Tibial artery (tissue), 4 donors: ENCODE data around the gene ASRGL1.
A peak's percentile ranks its signal among the peaks of the same experiment; 100 is the strongest.

Experiments used
- DNase-seq, 2 donors: peaks; one replicate each; pipeline ENCODE4 v3.0.0-alpha.2; 2019
- H3K27ac ChIP-seq, 2 donors: fragments of 200-600 bp; sonication (generic) in 1 of 2; 1 replicate in 1 of 2; 2 replicates in 1 of 2; pipeline ENCODE4 v1.5.1; 2018 to 2019; ENCODE audit warnings: mild to moderate bottlenecking in 1 of 2
- H3K27me3 ChIP-seq, 2 donors: fragments of 200-600 bp; sonication (generic) in 1 of 2; one replicate each; pipeline versions ENCODE4 v1.5.1 to v1.6.0; 2016 to 2019
- H3K36me3 ChIP-seq, 3 donors: fragments of 200-600 bp; sonication (generic) in 2 of 3; one replicate each; pipeline ENCODE4 v1.5.1; 2016 to 2019; ENCODE audit warnings: mild to moderate bottlenecking in 2 of 3
- H3K4me1 ChIP-seq, 4 donors: fragments of 200-600 bp; sonication (generic) in 2 of 4; 1 replicate in 3 of 4; 2 replicates in 1 of 4; pipeline ENCODE4 v1.5.1; 2016 to 2019
- H3K4me3 ChIP-seq, 2 donors: fragments of 200-600 bp; sonication (generic) in 1 of 2; 1 replicate in 1 of 2; 2 replicates in 1 of 2; pipeline ENCODE4 v1.5.1; 2018 to 2019; ENCODE audit warnings: mild to moderate bottlenecking in 2 of 2
- H3K9me3 ChIP-seq, 3 donors: fragments of 200-600 bp; sonication (generic) in 1 of 3; one replicate each; pipeline ENCODE4 v1.5.1; 2016 to 2019
- intact Hi-C: fragments of 100-400 bp; cut with DNase I; formaldehyde crosslinking; loops from one replicate; pipeline ENCODE4 v1.15.0; 2023; ENCODE audit warnings: low total_unique reads
- TF ChIP-seq, protein P1 (sequence below), 2 experiments: fragments of 200-600 bp in 1 of 2; fragments of 450-650 bp in 1 of 2; IDR thresholded peaks; one replicate each; pipeline ENCODE4 v1.5.1; 2017 to 2019; ENCODE audit warnings: antibody characterized with exemption in 2 of 2, mild to moderate bottlenecking in 1 of 2, moderate library complexity in 1 of 2

Gene ASRGL1

DNA sequence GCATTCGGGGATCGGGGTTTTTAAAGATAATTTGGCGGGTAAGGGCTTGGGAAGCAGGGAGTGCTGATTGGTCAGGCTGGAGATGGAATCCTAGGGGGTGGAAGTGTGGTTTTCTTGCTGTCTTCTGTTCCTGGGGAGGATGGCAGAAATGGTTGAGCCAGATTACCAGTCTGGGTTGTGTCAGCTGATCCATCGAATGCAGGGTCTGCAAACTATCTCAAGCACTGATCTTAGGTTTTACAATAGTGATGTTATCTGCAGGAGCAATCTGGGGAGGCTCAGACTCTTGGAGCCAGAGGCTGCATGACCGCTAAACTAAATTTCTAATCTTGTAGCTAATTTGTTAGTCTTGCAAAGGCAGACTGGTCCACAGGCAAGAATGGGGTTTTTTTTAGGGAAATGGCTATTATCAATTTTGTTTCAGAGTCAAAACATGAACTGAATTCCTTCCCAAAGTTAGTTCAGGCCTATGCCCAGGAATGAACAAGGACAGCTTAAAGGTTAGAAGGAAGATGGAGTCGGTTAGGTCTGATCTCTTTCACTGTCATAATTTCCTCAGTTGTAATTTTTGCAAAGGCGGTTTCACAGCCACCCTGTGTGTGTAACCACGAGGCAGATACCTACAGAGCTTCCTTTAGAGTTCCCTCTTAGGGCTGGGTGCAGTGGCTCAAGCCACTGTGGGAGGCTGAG, 91.8 kb downstream of the ASRGL1 start:
- DNase-seq, result no peak
- Histone ChIP-seq H3K9me3 (no peaks in the 10 kb centered on the region), H3K27ac (no peak overlapping the region), H3K27me3 (no peaks in the 10 kb centered on the region), H3K4me3 (no peak overlapping the region), H3K4me1 (peaks cover 0 to 25% (median 11%) of the 10 kb centered on the region in 4 donors), H3K36me3 (no peaks in the 10 kb centered on the region)
- intact Hi-C loops, result loop anchor here (5.0 kb wide), 1 partner anchor 113 kb away; no protein-coding TSS in a partner anchor
- TF ChIP-seq, protein P1, sequence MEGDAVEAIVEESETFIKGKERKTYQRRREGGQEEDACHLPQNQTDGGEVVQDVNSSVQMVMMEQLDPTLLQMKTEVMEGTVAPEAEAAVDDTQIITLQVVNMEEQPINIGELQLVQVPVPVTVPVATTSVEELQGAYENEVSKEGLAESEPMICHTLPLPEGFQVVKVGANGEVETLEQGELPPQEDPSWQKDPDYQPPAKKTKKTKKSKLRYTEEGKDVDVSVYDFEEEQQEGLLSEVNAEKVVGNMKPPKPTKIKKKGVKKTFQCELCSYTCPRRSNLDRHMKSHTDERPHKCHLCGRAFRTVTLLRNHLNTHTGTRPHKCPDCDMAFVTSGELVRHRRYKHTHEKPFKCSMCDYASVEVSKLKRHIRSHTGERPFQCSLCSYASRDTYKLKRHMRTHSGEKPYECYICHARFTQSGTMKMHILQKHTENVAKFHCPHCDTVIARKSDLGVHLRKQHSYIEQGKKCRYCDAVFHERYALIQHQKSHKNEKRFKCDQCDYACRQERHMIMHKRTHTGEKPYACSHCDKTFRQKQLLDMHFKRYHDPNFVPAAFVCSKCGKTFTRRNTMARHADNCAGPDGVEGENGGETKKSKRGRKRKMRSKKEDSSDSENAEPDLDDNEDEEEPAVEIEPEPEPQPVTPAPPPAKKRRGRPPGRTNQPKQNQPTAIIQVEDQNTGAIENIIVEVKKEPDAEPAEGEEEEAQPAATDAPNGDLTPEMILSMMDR (IDR thresholded peaks at IDR 0.05), result no peak

DNA sequence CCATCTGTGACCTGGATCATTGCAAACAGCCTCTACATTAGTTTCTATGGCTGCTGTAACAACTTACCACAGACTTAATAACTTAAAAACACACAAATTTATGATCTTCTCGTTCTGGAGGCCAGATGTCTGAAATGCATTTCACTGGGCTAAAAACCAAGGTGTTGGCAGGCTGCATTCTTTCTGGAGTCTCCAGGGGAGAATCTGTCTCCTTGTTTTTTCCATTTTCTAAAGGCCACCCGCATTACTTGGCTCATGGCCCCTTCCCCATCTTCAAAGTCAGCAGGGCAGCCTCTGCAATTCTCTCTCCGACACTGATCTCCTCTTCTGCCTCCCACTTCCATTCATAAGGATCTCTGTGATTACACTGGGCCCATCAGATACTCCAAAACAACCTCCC, 93.2 kb downstream of the ASRGL1 start:
- intact Hi-C loops, result no loop called here
- Histone ChIP-seq H3K4me3 (no peak overlapping the region), H3K27ac (no peak overlapping the region), H3K36me3 (no peaks in the 10 kb centered on the region), H3K27me3 (no peaks in the 10 kb centered on the region), H3K4me1 (peaks cover 0 to 20% (median 4%) of the 10 kb centered on the region in 4 donors), H3K9me3 (no peaks in the 10 kb centered on the region)
- no peak for DNase-seq
- TF ChIP-seq, protein P1 (IDR thresholded peaks at IDR 0.05), result no peak

DNA sequence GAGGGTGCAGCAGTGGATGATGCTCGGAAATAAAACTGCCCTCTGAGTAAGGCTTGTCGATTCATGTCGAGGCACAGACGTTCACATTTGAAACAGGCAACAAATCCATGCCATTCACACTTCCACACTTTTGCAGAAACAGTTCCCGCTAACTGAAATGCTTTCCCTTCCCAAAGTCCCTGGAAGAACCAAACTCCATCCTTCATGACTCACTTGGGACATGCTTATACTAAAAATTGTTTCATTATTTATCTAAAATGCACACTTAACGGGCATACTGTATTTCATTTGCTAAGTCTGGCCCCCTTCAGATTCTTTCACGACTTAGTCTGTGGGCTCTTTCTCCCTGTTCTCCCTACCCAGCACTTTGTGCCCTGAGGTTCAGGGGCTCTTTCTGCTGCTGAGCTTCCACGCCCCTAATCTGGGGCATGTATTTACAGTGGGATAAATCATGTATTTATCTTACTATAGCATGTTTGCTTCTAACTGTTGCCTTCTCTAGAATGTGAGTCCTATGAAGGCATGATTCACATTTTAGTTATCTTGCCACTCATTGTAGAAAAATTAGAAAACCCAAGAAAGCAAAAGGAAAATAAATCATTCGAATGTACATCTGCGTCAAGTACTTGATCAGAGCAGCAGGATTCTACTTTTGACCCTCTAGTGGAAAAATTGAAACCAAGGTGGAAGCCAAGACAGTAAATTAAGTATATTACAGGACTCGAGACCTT, 94.1 kb downstream of the ASRGL1 start:
- H3K27ac ChIP-seq, result no peak overlapping the region
- H3K9me3 ChIP-seq, result no peaks in the 10 kb centered on the region
- H3K4me3 ChIP-seq, result no peak overlapping the region
- TF ChIP-seq, protein P1 (IDR thresholded peaks at IDR 0.05), result no peak
- no peaks in the 10 kb centered on the region for H3K27me3 ChIP-seq
- no peak for DNase-seq
- intact Hi-C loops, result no loop called here
- peaks cover 0 to 20% (median 6%) of the 10 kb centered on the region in 4 donors for H3K4me1 ChIP-seq
- H3K36me3 ChIP-seq, result no peaks in the 10 kb centered on the region

DNA sequence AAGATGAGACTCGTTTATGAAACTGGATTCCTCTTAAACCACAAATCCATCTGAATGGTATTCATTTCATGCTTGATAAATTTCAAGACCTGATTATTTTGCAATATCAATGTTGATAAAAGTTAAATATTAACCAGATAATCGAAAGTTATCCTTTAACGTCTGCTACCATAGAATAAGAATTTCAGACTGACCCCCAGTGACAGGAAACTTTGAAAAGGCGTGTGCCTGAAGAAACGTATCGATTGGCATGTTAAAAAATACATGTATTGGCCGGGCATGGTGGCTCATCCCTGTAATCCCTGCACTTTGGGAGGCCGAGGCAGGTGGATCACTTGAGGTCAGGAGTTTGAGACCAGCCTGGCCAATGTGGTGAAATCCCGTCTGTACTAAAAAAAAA, 95.4 kb downstream of the ASRGL1 start:
- H3K27me3 ChIP-seq, result no peaks in the 10 kb centered on the region
- DNase-seq, result no peak
- H3K4me3 ChIP-seq, result no peak overlapping the region
- intact Hi-C loops, result no loop called here
- TF ChIP-seq, protein P1 (IDR thresholded peaks at IDR 0.05), result no peak
- H3K27ac ChIP-seq, result no peak overlapping the region
- no peaks in the 10 kb centered on the region for H3K9me3 ChIP-seq
- H3K4me1 ChIP-seq, result peaks cover 0 to 20% (median 6%) of the 10 kb centered on the region in 4 donors
- H3K36me3 ChIP-seq, result no peaks in the 10 kb centered on the region

DNA sequence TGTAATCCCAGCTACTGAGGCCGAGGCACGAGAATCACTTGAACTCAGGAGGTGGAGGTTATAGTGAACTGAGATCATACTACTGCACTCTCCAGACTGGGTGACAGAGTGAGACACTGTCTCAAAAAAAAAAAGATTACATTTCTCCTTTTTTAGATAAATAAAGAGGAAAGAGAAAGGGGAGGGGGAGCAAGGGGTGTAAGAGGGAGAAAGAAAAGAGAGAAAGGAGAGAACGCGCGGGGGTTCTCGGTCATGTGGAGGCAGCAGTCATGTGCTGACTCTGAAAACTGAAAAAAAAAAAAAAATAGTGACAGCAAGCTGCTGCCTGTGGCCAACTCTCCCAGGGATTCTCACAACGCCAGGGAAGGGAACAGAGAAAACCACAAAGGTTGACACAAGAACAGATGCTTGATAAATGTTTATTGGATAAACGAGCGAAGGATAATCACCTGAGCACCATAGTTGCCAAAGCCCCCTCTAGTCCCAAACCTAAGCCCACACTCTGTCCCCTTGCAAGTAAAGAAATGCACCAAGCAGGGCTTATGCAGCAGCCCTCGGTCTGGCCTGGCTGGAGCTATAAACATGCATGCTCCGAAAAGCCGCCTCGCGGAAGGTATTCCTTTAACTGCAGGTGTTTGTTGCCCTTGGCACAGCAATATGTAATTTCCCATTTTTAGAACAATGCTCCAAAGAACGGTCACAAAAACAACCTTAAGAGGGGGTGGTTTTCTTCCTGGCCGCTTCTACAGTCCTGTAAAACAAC, 96.1 kb downstream of the ASRGL1 start:
- no peak overlapping the region for H3K4me3 ChIP-seq
- peaks cover 0 to 20% (median 6%) of the 10 kb centered on the region in 4 donors for H3K4me1 ChIP-seq
- intact Hi-C loops, result no loop called here
- no peak for DNase-seq
- no peaks in the 10 kb centered on the region for H3K9me3 ChIP-seq
- no peaks in the 10 kb centered on the region for H3K36me3 ChIP-seq
- TF ChIP-seq, protein P1 (IDR thresholded peaks at IDR 0.05), result no peak
- peak overlapping the region; percentile 36 to 43 for H3K27ac ChIP-seq
- no peaks in the 10 kb centered on the region for H3K27me3 ChIP-seq
